Lower lobe of right lung (tissue), 2 donors: ENCODE measurements around the gene ACSS1. TPM values are rescaled to one million over a fixed set of nuclear protein-coding genes. Genes with fewer than 3 reads are reported as not detected.

Experiments
- ATAC-seq, 2 donors: fragments of 200-7000 bp; cut with Tn5 transposase; one replicate each; pipeline ENCODE4 v1.9.1; 2020 to 2022; ENCODE audit warnings: mild to moderate bottlenecking in 2 of 2, moderate library complexity in 2 of 2
- DNase-seq: peaks from one replicate; pipeline ENCODE4 v3.0.0-alpha.2; 2020
- H3K27ac ChIP-seq: fragments of 200-600 bp; one replicate; pipeline ENCODE4 v1.8.0; 2022
- H3K27me3 ChIP-seq: fragments of 200-600 bp; one replicate; pipeline ENCODE4 v1.8.0; 2022; ENCODE audit warnings: low read depth
- H3K36me3 ChIP-seq: fragments of 200-600 bp; one replicate; pipeline ENCODE4 v1.8.0; 2022; ENCODE audit warnings: mild to moderate bottlenecking
- H3K4me1 ChIP-seq: fragments of 200-600 bp; one replicate; pipeline ENCODE4 v1.8.0; 2022
- H3K4me3 ChIP-seq: fragments of 200-600 bp; one replicate; pipeline ENCODE4 v1.8.0; 2022; ENCODE audit warnings: mild to moderate bottlenecking
- H3K9me3 ChIP-seq: fragments of 200-600 bp; one replicate; pipeline ENCODE4 v1.8.0; 2022
- CTCF ChIP-seq: fragments of 200-600 bp; IDR thresholded peaks from one replicate; pipeline ENCODE4 v1.8.0; 2022; ENCODE audit warnings: antibody characterized with exemption, mild to moderate bottlenecking
- intact Hi-C: fragments of 100-400 bp; cut with DNase I; formaldehyde crosslinking; loops from one replicate; pipeline ENCODE4 v1.11.0; 2022
- total RNA-seq: library from RNA; stranded (reverse); fragmentation: NEBNext Ultra II Directional; extraction: Animal tissue kit (Norgen Biotek cat#: 25700); gene quantifications from one replicate; pipeline ENCODE4 v1.2.1, GENCODE V29; 2021
- donor health status: DM: no; HTN: yes; CAD: no; lungs with severe emphysema.

ACSS1 gene
- total RNA-seq, 1 donor from 2014 or later = 41.8 TPM

- H3K27ac ChIP-seq = no peak overlapping the region
- DNase-seq (no peak), ATAC-seq (no peak)
- TF ChIP-seq CTCF = no peak
- H3K4me3 ChIP-seq = no peak overlapping the region
- H3K27me3 ChIP-seq = peaks cover 4% of the 10 kb centered on the region
- intact Hi-C loops = no loop called here
- H3K4me1 ChIP-seq = peaks cover 25% of the 10 kb centered on the region
- H3K36me3 ChIP-seq = no peaks in the 10 kb centered on the region
- no peaks in the 10 kb centered on the region for H3K9me3 ChIP-seq
Observed at GRCh38 chr20:25061103-25061799, 3.3 kb upstream of the ACSS1 start.

GRCh38 chr20:25059866-25060465, 2.0 kb upstream of the ACSS1 start:
- intact Hi-C loops = no loop called here
- Histone ChIP-seq H3K9me3 (no peaks in the 10 kb centered on the region), H3K4me3 (no peak overlapping the region), H3K27ac (no peak overlapping the region), H3K27me3 (no peaks in the 10 kb centered on the region), H3K4me1 (peaks cover 29% of the 10 kb centered on the region), H3K36me3 (peaks cover 4% of the 10 kb centered on the region)
- DNase-seq = no peak
- no peak for ATAC-seq
- TF ChIP-seq CTCF = no peak

- DNase-seq = no peak
- Histone ChIP-seq H3K27ac (peak overlapping the region; percentile 97), H3K4me1 (peaks cover 37% of the 10 kb centered on the region), H3K9me3 (no peaks in the 10 kb centered on the region), H3K27me3 (no peaks in the 10 kb centered on the region), H3K36me3 (peaks cover 8% of the 10 kb centered on the region), H3K4me3 (peak overlapping the region; percentile 91)
- no peak for TF ChIP-seq CTCF
- ATAC-seq = no peak
- intact Hi-C loops = no loop called here
Observed at GRCh38 chr20:25058847-25059810, 1.2 kb upstream of the ACSS1 start.

- ATAC-seq = peak; percentile 83 to 86
- Histone ChIP-seq H3K4me3 (peak overlapping the region; percentile 91), H3K9me3 (no peaks in the 10 kb centered on the region), H3K27me3 (no peaks in the 10 kb centered on the region), H3K4me1 (peaks cover 54% of the 10 kb centered on the region), H3K36me3 (peaks cover 8% of the 10 kb centered on the region), H3K27ac (peak overlapping the region; percentile 97)
- DNase-seq = peak; percentile 87
- peak; percentile 7 for TF ChIP-seq CTCF
- intact Hi-C loops = no loop called here
Observed at GRCh38 chr20:25057234-25058050, 497 bp downstream of the ACSS1 start.
